ENCODE data around the gene STEAP3.

The STEAP3 gene

GRCh38 chr2:119245076-119245840, 21.6 kb downstream of the STEAP3 start:
- ChIA-PET POLR2A (no interaction called here), CTCF (interaction anchor here (2.3 kb wide), 1 partner anchor 19 kb away, joined by 9 read pairs; no protein-coding TSS in a partner anchor)
- H3K4me3 ChIP-seq (ENCODE audit: low read depth, low read length) = no peak overlapping the region
- DNase-seq (ENCODE audit: low read depth, low spot score) = no peak
- TF ChIP-seq CTCF (IDR thresholded peaks at IDR 0.05; ENCODE audit: insufficient read depth, low read length, missing control alignments) = no peak

GRCh38 chr2:119245841-119246230, 22.2 kb downstream of the STEAP3 start:
- no peak overlapping the region for H3K4me3 ChIP-seq (ENCODE audit: low read depth, low read length)
- ChIA-PET POLR2A (no interaction called here), CTCF (interaction anchor here (2.3 kb wide), 1 partner anchor 18 kb away, joined by 9 read pairs; no protein-coding TSS in a partner anchor)
- DNase-seq (ENCODE audit: low read depth, low spot score) = no peak
- no peak for TF ChIP-seq CTCF (IDR thresholded peaks at IDR 0.05; ENCODE audit: insufficient read depth, low read length, missing control alignments)

GRCh38 chr2:119246884-119247843, 23.5 kb downstream of the STEAP3 start:
- ChIA-PET CTCF (interaction anchor here (2.3 to 3.2 kb wide), 2 partner anchors 10 to 17 kb away, joined by 9 to 21 read pairs; no protein-coding TSS in a partner anchor), POLR2A (interaction anchor here (1.1 kb wide), 1 partner anchor 24 kb away, joined by 3 read pairs; the partner anchor contains the start of gene STEAP3)

GRCh38 chr2:119247844-119248271, 24.2 kb downstream of the STEAP3 start:
- CTCF ChIA-PET = interaction anchor here (2.3 to 3.2 kb wide), 2 partner anchors 11 to 16 kb away, joined by 9 to 21 read pairs; no protein-coding TSS in a partner anchor
- POLR2A ChIA-PET = interaction anchor here (1.1 kb wide), 1 partner anchor 24 kb away, joined by 3 read pairs; the partner anchor contains the start of gene STEAP3
- no peak overlapping the region for H3K4me3 ChIP-seq (ENCODE audit: low read depth, low read length)
- no peak for DNase-seq (ENCODE audit: low read depth, low spot score)
- no peak for TF ChIP-seq CTCF (IDR thresholded peaks at IDR 0.05; ENCODE audit: insufficient read depth, low read length, missing control alignments)

More at GRCh38 chr2:119246884-119247843, 23.5 kb downstream of the STEAP3 start:
- DNase-seq (ENCODE audit: low read depth, low spot score) = no peak
- H3K4me3 ChIP-seq (ENCODE audit: low read depth, low read length) = no peak overlapping the region
- TF ChIP-seq CTCF (IDR thresholded peaks at IDR 0.05; ENCODE audit: insufficient read depth, low read length, missing control alignments) = no peak

- ChIA-PET CTCF (interaction anchor here (1.3 to 3.4 kb wide), 3 partner anchors 11 to 18 kb away, joined by 4 to 21 read pairs (median 21); no protein-coding TSS in a partner anchor), POLR2A (interaction anchor here (0.6 to 0.8 kb wide), 3 partner anchors 17 to 69 kb away, joined by 3 to 4 read pairs (median 4); partner anchors contain the start of gene STEAP3)
- H3K4me3 ChIP-seq (ENCODE audit: low read depth, low read length) = no peak overlapping the region
- no peak for DNase-seq (ENCODE audit: low read depth, low spot score)
- no peak for TF ChIP-seq CTCF (IDR thresholded peaks at IDR 0.05; ENCODE audit: insufficient read depth, low read length, missing control alignments)
Measured at GRCh38 chr2:119248311-119248710, 24.7 kb downstream of the STEAP3 start.

All from AG04449 (cell line).